K562 (cell line): ENCODE measurements around the gene CTSF. TPM values are rescaled to one million over a fixed set of nuclear protein-coding genes. Genes with fewer than 3 reads are reported as not detected.

Source experiments
- CHD2 ChIP-seq: IDR thresholded peaks from 2 replicates; pipeline ENCODE4 v1.6.1; 2011; ENCODE audit warnings: low read depth, low read length
- CHD4 ChIP-seq: fragments of 200-600 bp; sonication (generic); IDR thresholded peaks from 3 replicates; pipeline ENCODE4 v1.6.1; 2012; ENCODE audit warnings: low read depth, mild to moderate bottlenecking, mixed read lengths, low read length, inconsistent platforms; ENCODE audit not compliant: insufficient read depth, insufficient replicate concordance, poor library complexity, severe bottlenecking
- ELK1 ChIP-seq: sonication (generic); formaldehyde crosslinking; IDR thresholded peaks from 2 replicates; pipeline ENCODE4 v1.8.1; 2022; ENCODE audit warnings: missing genetic modification reagents
- ERF ChIP-seq: fragments of 450-650 bp; formaldehyde crosslinking; IDR thresholded peaks from 2 replicates; pipeline ENCODE4 v1.4.0; 2020; ENCODE audit warnings: mild to moderate bottlenecking, mixed read lengths
- FOXA3 ChIP-seq, 2 experiments: fragments of 450-650 bp in 1 of 2; sonication (generic) in 1 of 2; formaldehyde crosslinking; IDR thresholded peaks in 1 of 2; conservative IDR thresholded peaks in 1 of 2; 2 replicates each; pipeline versions ENCODE4 v1.4.0 to v1.8.0; 2020 to 2022; ENCODE audit warnings: mild to moderate bottlenecking in 2 of 2, missing genetic modification reagents in 1 of 2
- ID3 ChIP-seq, 2 experiments: fragments of 250-450 bp in 1 of 2; fragments of 450-650 bp in 1 of 2; sonication (Bioruptor Pico) in 1 of 2; IDR thresholded peaks; 2 replicates each; pipeline versions ENCODE4 v1.6.1 to v1.8.0; 2016 to 2021; ENCODE audit warnings: mild to moderate bottlenecking in 2 of 2, moderate library complexity in 2 of 2, missing compliant biosample characterization in 1 of 2, missing genetic modification characterization in 1 of 2
- IFI16 ChIP-seq: fragments of 250-450 bp; sonication (Bioruptor Pico); IDR thresholded peaks from 2 replicates; pipeline ENCODE4 v2.1.2; 2022; ENCODE audit warnings: mild to moderate bottlenecking, inconsistent platforms
- NR2F6 ChIP-seq: fragments of 450-650 bp; formaldehyde crosslinking; IDR thresholded peaks from 2 replicates; pipeline ENCODE4 v1.4.0; 2020; ENCODE audit warnings: mild to moderate bottlenecking
- PTRF ChIP-seq: fragments of 450-650 bp; IDR thresholded peaks from 2 replicates; pipeline ENCODE4 v1.6.1; 2016; ENCODE audit warnings: mild to moderate bottlenecking, missing genetic modification characterization, missing compliant biosample characterization
- SPI1 ChIP-seq: IDR thresholded peaks from 2 replicates; pipeline ENCODE4 v1.6.1; 2011; ENCODE audit warnings: low read depth, low read length, control low read depth, borderline replicate concordance
- TEAD1 ChIP-seq, 2 experiments: fragments of 450-650 bp in 1 of 2; sonication (generic) in 1 of 2; formaldehyde crosslinking; IDR thresholded peaks; 2 replicates each; pipeline versions ENCODE4 v1.4.0 to v1.8.0; 2020 to 2022; ENCODE audit warnings: mild to moderate bottlenecking in 2 of 2, missing genetic modification reagents in 1 of 2
- ZBTB43 ChIP-seq: sonication (generic); formaldehyde crosslinking; IDR thresholded peaks from 2 replicates; pipeline ENCODE4 v1.8.0; 2023; ENCODE audit warnings: mild to moderate bottlenecking, missing genetic modification reagents
- ZSCAN29 ChIP-seq: fragments of 450-650 bp; IDR thresholded peaks from 2 replicates; pipeline ENCODE4 v1.6.1; 2017
- polyA plus RNA-seq, 8 experiments: library from polyadenylated mRNA; depleted of rRNA in 4 of 8; stranded (reverse) in 5 of 8; unstranded in 3 of 8; fragments of >200 nt; fragmentation: Nextera tagmentation in 2 of 8; fragmentation: Illumina TruSeq in 1 of 8; extraction: Ambion mirVana in 2 of 8; extraction: Trizol in 1 of 8; gene quantifications; 2 replicates each; pipeline versions ENCODE4 v1.2.1 to v1.2.3, GENCODE V29; 2011 to 2014; ENCODE audit warnings: inconsistent platforms in 1 of 8, missing spikeins in 1 of 8
- total RNA-seq, 7 experiments: library from RNA; depleted of rRNA in 6 of 7; stranded (reverse); fragments of >200 nt in 6 of 7; fragmentation: Illumina TruSeq in 2 of 7; extraction: Trizol in 2 of 7; gene quantifications; 2 replicates each; pipeline versions ENCODE4 v1.2.1 to v1.2.3, GENCODE V29; 2011 to 2021; ENCODE audit warnings: low replicate concordance in 1 of 7
- TF ChIP-seq, protein P1 (sequence below): fragments of 450-650 bp; IDR thresholded peaks from 2 replicates; pipeline ENCODE4 v1.6.1; 2016; ENCODE audit warnings: borderline replicate concordance
- TF ChIP-seq, protein P2 (sequence below): fragments of 250-450 bp; sonication (Bioruptor Pico); IDR thresholded peaks from 2 replicates; pipeline ENCODE4 v1.9.0; 2021; ENCODE audit warnings: mild to moderate bottlenecking, inconsistent platforms
- TF ChIP-seq, protein P3 (sequence below): fragments of 450-650 bp; conservative IDR thresholded peaks from 2 replicates; pipeline ENCODE4 v1.6.1; 2016; ENCODE audit warnings: missing genetic modification characterization, low read depth, mild to moderate bottlenecking, control low read depth, missing compliant biosample characterization

CTSF gene
- total and polyA plus RNA-seq, 9 of the 15 experiments (the other 6 are each of a cell fraction or from before 2014, with no cell fraction given), result 0.41 to 10.5 (median 3.8) TPM

DNA sequence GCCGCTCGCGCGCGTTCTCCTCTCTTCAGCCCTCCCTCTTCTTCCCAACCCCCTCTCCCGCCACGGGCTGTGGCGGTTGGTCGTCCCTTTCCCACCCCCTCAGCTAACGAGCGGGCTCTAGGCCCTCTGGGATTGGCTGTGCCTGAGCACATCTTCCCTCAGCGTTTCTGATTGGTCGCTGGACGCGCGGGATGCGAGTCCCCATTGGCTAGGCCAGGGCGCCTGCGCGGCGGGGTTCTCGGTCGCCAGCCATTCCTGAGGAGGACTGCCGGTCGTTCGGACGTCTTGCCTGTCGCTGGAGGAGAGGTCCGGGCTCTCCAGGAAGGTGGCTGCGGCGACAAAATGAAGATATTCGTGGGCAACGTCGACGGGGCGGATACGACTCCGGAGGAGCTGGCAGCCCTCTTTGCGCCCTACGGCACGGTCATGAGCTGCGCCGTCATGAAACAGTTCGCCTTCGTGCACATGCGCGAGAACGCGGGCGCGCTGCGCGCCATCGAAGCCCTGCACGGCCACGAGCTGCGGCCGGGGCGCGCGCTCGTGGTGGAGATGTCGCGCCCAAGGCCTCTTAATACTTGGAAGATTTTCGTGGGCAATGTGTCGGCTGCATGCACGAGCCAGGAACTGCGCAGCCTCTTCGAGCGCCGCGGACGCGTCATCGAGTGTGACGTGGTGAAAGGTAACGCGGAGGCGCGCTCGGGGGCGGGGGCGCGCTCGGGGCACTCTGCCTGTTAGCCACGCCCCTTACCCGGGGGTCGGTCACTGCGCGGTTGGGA lies 48.2 kb upstream of the CTSF start, which contains the start of gene RBM14 (continued):
- TF ChIP-seq ID3 (CRISPR knock-in tag; IDR thresholded peaks at IDR 0.05) (no peak), ID3 (tag; IDR thresholded peaks at IDR 0.05) (peak; percentile 92), SPI1 (no peak), ERF (CRISPR knock-in tag) (peak; percentile 74), ZSCAN29 (no peak), TEAD1 (CRISPR knock-in tag; IDR thresholded peaks at IDR 0.05) (peak; percentile 70 to 82; a peak in 3 of 4 replicates), CHD2 (peak; percentile 82), FOXA3 (CRISPR knock-in tag; conservative IDR thresholded peaks at IDR 0.05 in 1 of 2, IDR thresholded peaks at IDR 0.05 in 1 of 2) (peak in 1 of 2 experiments; percentile 81; a peak in 2 of 4 replicates), ZBTB43 (CRISPR knock-in tag) (no peak), ELK1 (CRISPR knock-in tag) (no peak), NR2F6 (CRISPR knock-in tag) (no peak), PTRF (tag) (no peak), IFI16 (CRISPR knock-in tag) (no peak), CHD4 (no peak)
- TF ChIP-seq, protein P1, sequence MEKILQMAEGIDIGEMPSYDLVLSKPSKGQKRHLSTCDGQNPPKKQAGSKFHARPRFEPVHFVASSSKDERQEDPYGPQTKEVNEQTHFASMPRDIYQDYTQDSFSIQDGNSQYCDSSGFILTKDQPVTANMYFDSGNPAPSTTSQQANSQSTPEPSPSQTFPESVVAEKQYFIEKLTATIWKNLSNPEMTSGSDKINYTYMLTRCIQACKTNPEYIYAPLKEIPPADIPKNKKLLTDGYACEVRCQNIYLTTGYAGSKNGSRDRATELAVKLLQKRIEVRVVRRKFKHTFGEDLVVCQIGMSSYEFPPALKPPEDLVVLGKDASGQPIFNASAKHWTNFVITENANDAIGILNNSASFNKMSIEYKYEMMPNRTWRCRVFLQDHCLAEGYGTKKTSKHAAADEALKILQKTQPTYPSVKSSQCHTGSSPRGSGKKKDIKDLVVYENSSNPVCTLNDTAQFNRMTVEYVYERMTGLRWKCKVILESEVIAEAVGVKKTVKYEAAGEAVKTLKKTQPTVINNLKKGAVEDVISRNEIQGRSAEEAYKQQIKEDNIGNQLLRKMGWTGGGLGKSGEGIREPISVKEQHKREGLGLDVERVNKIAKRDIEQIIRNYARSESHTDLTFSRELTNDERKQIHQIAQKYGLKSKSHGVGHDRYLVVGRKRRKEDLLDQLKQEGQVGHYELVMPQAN, result peak; percentile 72; the same call in 1 of the 2 replicates
- TF ChIP-seq, protein P2, sequence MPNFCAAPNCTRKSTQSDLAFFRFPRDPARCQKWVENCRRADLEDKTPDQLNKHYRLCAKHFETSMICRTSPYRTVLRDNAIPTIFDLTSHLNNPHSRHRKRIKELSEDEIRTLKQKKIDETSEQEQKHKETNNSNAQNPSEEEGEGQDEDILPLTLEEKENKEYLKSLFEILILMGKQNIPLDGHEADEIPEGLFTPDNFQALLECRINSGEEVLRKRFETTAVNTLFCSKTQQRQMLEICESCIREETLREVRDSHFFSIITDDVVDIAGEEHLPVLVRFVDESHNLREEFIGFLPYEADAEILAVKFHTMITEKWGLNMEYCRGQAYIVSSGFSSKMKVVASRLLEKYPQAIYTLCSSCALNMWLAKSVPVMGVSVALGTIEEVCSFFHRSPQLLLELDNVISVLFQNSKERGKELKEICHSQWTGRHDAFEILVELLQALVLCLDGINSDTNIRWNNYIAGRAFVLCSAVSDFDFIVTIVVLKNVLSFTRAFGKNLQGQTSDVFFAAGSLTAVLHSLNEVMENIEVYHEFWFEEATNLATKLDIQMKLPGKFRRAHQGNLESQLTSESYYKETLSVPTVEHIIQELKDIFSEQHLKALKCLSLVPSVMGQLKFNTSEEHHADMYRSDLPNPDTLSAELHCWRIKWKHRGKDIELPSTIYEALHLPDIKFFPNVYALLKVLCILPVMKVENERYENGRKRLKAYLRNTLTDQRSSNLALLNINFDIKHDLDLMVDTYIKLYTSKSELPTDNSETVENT (CRISPR knock-in tag), result 0 out of 2 replicates have a peak, but pooled peaks have one; percentile 48
- TF ChIP-seq, protein P3, sequence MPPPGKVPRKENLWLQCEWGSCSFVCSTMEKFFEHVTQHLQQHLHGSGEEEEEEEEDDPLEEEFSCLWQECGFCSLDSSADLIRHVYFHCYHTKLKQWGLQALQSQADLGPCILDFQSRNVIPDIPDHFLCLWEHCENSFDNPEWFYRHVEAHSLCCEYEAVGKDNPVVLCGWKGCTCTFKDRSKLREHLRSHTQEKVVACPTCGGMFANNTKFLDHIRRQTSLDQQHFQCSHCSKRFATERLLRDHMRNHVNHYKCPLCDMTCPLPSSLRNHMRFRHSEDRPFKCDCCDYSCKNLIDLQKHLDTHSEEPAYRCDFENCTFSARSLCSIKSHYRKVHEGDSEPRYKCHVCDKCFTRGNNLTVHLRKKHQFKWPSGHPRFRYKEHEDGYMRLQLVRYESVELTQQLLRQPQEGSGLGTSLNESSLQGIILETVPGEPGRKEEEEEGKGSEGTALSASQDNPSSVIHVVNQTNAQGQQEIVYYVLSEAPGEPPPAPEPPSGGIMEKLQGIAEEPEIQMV (tag), result no peak
